Testis (tissue), 2 donors: ENCODE results near the gene SLC13A5.

ENCODE experiments used
- CTCF ChIP-seq, 3 experiments: fragments of 450-650 bp in 2 of 3; fragments of 200-600 bp in 1 of 3; sonication (generic) in 1 of 3; IDR thresholded peaks; one replicate each; pipeline ENCODE4 v1.5.1; 2016 to 2019; ENCODE audit warnings: antibody characterized with exemption in 3 of 3, mild to moderate bottlenecking in 2 of 3, moderate library complexity in 1 of 3
- POLR2A ChIP-seq: fragments of 450-650 bp; IDR thresholded peaks from one replicate; pipeline ENCODE4 v1.6.1; 2017; ENCODE audit warnings: antibody characterized with exemption, mild to moderate bottlenecking, moderate library complexity

DNA sequence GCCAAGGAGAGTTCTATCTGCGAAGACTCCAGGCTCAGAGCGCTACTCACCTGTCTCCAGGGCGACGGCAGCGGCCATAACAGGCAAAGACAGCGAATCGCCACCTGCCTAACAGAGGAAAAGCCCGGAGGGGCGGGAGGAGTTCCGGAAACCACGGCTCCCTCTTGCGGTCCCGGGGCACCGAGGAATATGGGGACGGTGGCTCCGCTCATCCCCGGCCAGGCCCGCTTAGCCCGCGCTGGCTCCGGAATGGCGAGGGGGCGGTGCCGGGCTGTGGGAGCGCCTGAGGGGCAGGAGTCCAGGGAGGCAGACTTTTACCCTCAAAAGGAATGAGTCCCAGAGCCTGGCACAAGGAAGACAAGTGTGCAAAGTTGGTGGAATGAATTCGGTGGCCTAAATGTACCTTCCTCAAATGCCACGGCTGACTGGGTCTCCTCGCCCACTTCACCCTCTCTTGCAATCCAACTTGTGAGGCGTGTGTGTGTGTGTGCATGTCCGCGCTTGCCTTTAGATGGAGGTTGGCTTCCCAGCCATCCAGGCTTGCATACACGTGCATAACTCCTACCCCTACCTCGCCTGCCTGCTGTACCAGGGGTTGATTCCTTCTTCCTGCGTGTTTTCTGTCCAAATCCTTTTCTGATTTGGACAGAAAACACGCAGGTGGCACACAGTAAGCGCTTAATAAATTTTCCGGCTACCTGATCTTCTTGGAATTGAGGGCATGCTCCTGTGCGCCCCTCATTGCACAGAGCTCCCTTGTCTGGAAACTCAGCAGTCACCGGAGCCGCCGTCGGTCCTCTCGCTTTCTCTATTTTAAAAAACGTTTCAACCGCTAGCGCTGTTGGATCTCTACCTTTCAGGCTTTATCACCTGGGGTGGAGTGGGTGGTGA is 58.1 kb downstream of the SLC13A5 start:
- TF ChIP-seq POLR2A (no peak), CTCF (IDR thresholded peaks at IDR 0.05) (no peak)
